ENCODE data around the gene HOXC13. TPM values are rescaled to one million over a fixed set of nuclear protein-coding genes. Genes with fewer than 3 reads are reported as not detected.

The HOXC13 gene
- total RNA-seq, 1 donor from 2014 or later = not detected

GRCh38 chr12:53978477-53979356 is 40.1 kb downstream of the HOXC13 start:
- DNase-seq (no peak), ATAC-seq (no peak)
- Histone ChIP-seq H3K4me3 (no peak overlapping the region), H3K27ac (no peak overlapping the region), H3K4me1 (peaks cover 10% of the 10 kb centered on the region), H3K9me3 (no peaks in the 10 kb centered on the region), H3K36me3 (no peaks in the 10 kb centered on the region), H3K27me3 (ENCODE audit: low read depth) (peaks cover 96% of the 10 kb centered on the region)
- intact Hi-C loops (cut with DNase I) = no loop called here
- no peak for TF ChIP-seq CTCF (IDR thresholded peaks at IDR 0.05)

DNA sequence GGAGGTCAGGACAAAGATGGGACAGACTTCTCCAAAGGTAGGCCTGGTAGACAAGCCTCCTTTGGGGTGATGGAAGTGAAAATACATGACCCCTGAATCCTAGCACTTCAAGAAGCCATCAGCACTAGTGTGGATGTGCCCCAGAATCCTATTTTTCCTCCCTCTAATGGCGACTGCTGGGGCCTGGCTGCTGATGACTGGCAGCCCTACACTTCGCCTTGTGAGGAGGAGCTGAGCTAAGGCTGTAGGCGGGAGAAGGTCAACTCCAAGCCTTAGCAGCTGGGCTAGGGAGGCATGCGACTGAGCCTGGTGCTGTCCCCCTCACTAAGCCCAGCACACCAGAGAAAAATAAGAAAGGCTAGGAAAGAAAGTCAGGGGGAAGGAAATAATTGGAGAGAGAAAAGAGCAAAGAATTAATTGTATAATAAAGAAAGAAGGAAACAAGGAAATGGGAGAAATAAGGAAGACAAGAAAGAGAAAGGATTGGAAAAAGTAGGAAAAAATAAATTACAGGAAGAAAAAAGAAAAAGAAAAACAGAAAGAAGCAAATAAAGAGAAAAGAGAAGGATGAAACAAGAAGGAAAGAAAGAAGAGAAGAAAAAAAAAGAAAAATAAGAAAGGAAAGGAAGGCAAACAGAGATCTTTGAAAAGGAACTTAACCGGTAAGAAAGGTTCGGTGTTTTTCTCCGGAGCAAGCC is 41.6 kb downstream of the HOXC13 start:
- DNase-seq (no peak), ATAC-seq (no peak)
- intact Hi-C loops (cut with DNase I) = no loop called here
- Histone ChIP-seq H3K4me1 (peaks cover 7% of the 10 kb centered on the region), H3K27ac (no peak overlapping the region), H3K4me3 (no peak overlapping the region), H3K36me3 (no peaks in the 10 kb centered on the region), H3K27me3 (ENCODE audit: low read depth) (peaks cover 97% of the 10 kb centered on the region), H3K9me3 (no peaks in the 10 kb centered on the region)
- no peak for TF ChIP-seq CTCF (IDR thresholded peaks at IDR 0.05)

DNA sequence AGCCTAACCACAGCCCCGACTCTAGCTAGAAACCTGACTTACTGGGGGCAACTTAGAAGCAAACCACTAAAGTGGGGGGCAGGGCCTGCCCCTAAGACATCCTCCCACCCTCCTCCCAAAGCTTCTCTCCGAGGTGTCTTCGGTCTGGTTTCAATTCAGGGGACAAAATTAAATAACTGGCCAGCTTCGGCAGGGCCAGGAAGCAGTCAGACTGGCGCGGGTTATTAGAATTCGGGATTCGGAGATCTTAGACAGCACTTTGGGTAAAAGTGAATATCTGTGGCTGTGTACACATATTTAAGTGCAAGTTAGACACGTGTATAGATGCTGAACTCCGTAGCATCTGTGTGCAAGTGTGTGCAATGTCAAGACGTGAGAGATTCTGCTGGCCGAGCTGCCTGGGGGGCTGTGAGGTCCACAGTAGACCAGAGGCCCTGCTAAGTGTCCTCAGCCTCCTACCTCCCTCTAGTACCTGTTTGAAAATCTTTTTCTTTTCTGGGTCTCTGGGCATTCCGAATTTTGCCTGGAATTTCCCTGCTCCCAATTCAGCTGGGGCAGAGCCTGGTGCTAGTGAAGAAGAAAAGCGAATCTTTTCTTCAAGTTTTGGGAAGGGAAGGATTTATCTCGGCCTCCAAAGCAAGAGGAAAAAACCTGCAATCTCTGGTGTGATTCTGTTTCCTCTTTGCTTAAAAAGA is 42.3 kb downstream of the HOXC13 start:
- no peak overlapping the region for H3K27ac ChIP-seq
- H3K4me1 ChIP-seq = peaks cover 11% of the 10 kb centered on the region
- no peaks in the 10 kb centered on the region for H3K9me3 ChIP-seq
- H3K36me3 ChIP-seq = no peaks in the 10 kb centered on the region
- no peak overlapping the region for H3K4me3 ChIP-seq
- peaks cover 97% of the 10 kb centered on the region for H3K27me3 ChIP-seq (ENCODE audit: low read depth)
- intact Hi-C loops (cut with DNase I) = no loop called here
- no peak for ATAC-seq
- no peak for DNase-seq
- no peak for TF ChIP-seq CTCF (IDR thresholded peaks at IDR 0.05)

- no peak overlapping the region for H3K4me3 ChIP-seq
- no peaks in the 10 kb centered on the region for H3K36me3 ChIP-seq
- ATAC-seq (no peak), DNase-seq (no peak)
- peaks cover 97% of the 10 kb centered on the region for H3K27me3 ChIP-seq (ENCODE audit: low read depth)
- no peaks in the 10 kb centered on the region for H3K9me3 ChIP-seq
- no peak for TF ChIP-seq CTCF (IDR thresholded peaks at IDR 0.05)
- intact Hi-C loops (cut with DNase I) = no loop called here
- peaks cover 15% of the 10 kb centered on the region for H3K4me1 ChIP-seq
- H3K27ac ChIP-seq = no peak overlapping the region
Measured at GRCh38 chr12:53981634-53982565, 43.3 kb downstream of the HOXC13 start.

Data from lower lobe of right lung (tissue), 2 donors.